HepG2 (cell line): ENCODE measurements around the gene NUP54. TPM values are rescaled to one million over a fixed set of nuclear protein-coding genes. Genes with fewer than 3 reads are reported as not detected.

ENCODE experiments used
- BHLHE40 ChIP-seq: IDR thresholded peaks from 2 replicates; pipeline ENCODE4 v1.6.1; 2011; ENCODE audit warnings: low read length, improper control_type of control experiment
- FIP1L1 ChIP-seq: fragments of 200-400 bp; formaldehyde crosslinking; IDR thresholded peaks from 2 replicates; pipeline ENCODE4 v1.6.1; 2018; ENCODE audit warnings: low read depth, mild to moderate bottlenecking, low read length, moderate library complexity, borderline replicate concordance; ENCODE audit not compliant: insufficient read depth
- GTF2F1 ChIP-seq: fragments of 150-350 bp; IDR thresholded peaks from 2 replicates; pipeline ENCODE4 v1.6.1; 2014; ENCODE audit warnings: low read length
- HOXA5 ChIP-seq: sonication (generic); formaldehyde crosslinking; IDR thresholded peaks from 2 replicates; pipeline ENCODE4 v1.4.0; 2020; ENCODE audit warnings: missing genetic modification reagents
- KLF13 ChIP-seq: sonication (generic); formaldehyde crosslinking; IDR thresholded peaks from 2 replicates; pipeline ENCODE4 v1.4.0; 2020; ENCODE audit warnings: mild to moderate bottlenecking, missing genetic modification reagents
- LCORL ChIP-seq, 2 experiments: fragments of 450-650 bp in 1 of 2; sonication (generic) in 1 of 2; formaldehyde crosslinking in 1 of 2; IDR thresholded peaks; 2 replicates each; pipeline versions ENCODE4 v1.5.0 to v1.6.1; 2017 to 2020; ENCODE audit warnings: antibody characterized with exemption in 1 of 2, missing genetic modification reagents in 1 of 2
- MIER2 ChIP-seq: IDR thresholded peaks from 2 replicates; pipeline ENCODE4 v1.6.1; 2016; ENCODE audit warnings: missing biosample characterization, missing genetic modification reagents
- NR2F6 ChIP-seq, 2 experiments: IDR thresholded peaks; 2 replicates each; pipeline ENCODE4 v1.6.1; 2016; ENCODE audit warnings: antibody characterized with exemption in 1 of 2, mild to moderate bottlenecking in 1 of 2
- PLRG1 ChIP-seq: fragments of 450-650 bp; conservative IDR thresholded peaks from 2 replicates; pipeline ENCODE4 v1.6.1; 2016
- REL ChIP-seq: sonication (generic); formaldehyde crosslinking; conservative IDR thresholded peaks from 2 replicates; pipeline ENCODE4 v1.8.0; 2022; ENCODE audit warnings: mild to moderate bottlenecking, missing genetic modification reagents, moderate library complexity
- SSRP1 ChIP-seq: IDR thresholded peaks from 2 replicates; pipeline ENCODE4 v1.6.1; 2016; ENCODE audit warnings: control low read depth
- TAF15 ChIP-seq: fragments of 200-400 bp; formaldehyde crosslinking; IDR thresholded peaks from one replicate; pipeline ENCODE4 v1.6.1; 2018; ENCODE audit warnings: mild to moderate bottlenecking, low read depth, low read length; ENCODE audit not compliant: poor library complexity, severe bottlenecking
- TBL1XR1 ChIP-seq: fragments of 150-350 bp; IDR thresholded peaks from 2 replicates; pipeline ENCODE4 v1.6.1; 2014; ENCODE audit warnings: borderline replicate concordance, low read length; ENCODE audit not compliant: partially characterized antibody
- ZMAT3 ChIP-seq: sonication (generic); formaldehyde crosslinking; conservative IDR thresholded peaks from 2 replicates; pipeline ENCODE4 v1.7.0; 2021; ENCODE audit warnings: missing genetic modification reagents
- ZNF234 ChIP-seq: sonication (generic); formaldehyde crosslinking; conservative IDR thresholded peaks from 2 replicates; pipeline ENCODE4 v1.5.1; 2020; ENCODE audit warnings: mild to moderate bottlenecking, missing genetic modification reagents
- ZNF282 ChIP-seq: fragments of 450-650 bp; IDR thresholded peaks from 2 replicates; pipeline ENCODE4 v1.6.1; 2018; ENCODE audit not compliant: partially characterized antibody
- ZNF333 ChIP-seq: sonication (generic); formaldehyde crosslinking; IDR thresholded peaks from 2 replicates; pipeline ENCODE4 v1.4.0; 2020; ENCODE audit warnings: mild to moderate bottlenecking, missing genetic modification reagents, borderline replicate concordance
- ZNF562 ChIP-seq: sonication (generic); formaldehyde crosslinking; IDR thresholded peaks from 2 replicates; pipeline ENCODE4 v1.8.0; 2022; ENCODE audit warnings: missing genetic modification reagents, borderline replicate concordance
- ZNF577 ChIP-seq: sonication (generic); formaldehyde crosslinking; IDR thresholded peaks from 2 replicates; pipeline ENCODE4 v1.4.0; 2020; ENCODE audit warnings: mild to moderate bottlenecking, low read depth, missing genetic modification reagents, borderline replicate concordance
- ZNF607 ChIP-seq: sonication (generic); formaldehyde crosslinking; IDR thresholded peaks from 2 replicates; pipeline ENCODE4 v1.5.1; 2020; ENCODE audit warnings: missing genetic modification reagents, mild to moderate bottlenecking, borderline replicate concordance
- ZNF644 ChIP-seq: IDR thresholded peaks from 2 replicates; pipeline ENCODE4 v1.6.1; 2016; ENCODE audit warnings: low read depth
- ZNF713 ChIP-seq: sonication (generic); formaldehyde crosslinking; IDR thresholded peaks from 2 replicates; pipeline ENCODE4 v1.4.0; 2020; ENCODE audit warnings: mild to moderate bottlenecking, missing genetic modification reagents
- ZNF75D ChIP-seq: sonication (generic); formaldehyde crosslinking; IDR thresholded peaks from 2 replicates; pipeline ENCODE4 v1.8.1; 2023; ENCODE audit warnings: missing genetic modification reagents, mild to moderate bottlenecking, borderline replicate concordance
- ZNF773 ChIP-seq: sonication (generic); formaldehyde crosslinking; IDR thresholded peaks from 2 replicates; pipeline ENCODE4 v1.4.0; 2020; ENCODE audit warnings: missing genetic modification reagents, borderline replicate concordance
- ZSCAN29 ChIP-seq: sonication (generic); formaldehyde crosslinking; conservative IDR thresholded peaks from 2 replicates; pipeline ENCODE4 v1.4.0; 2020; ENCODE audit warnings: mild to moderate bottlenecking, missing genetic modification reagents
- polyA plus RNA-seq, 8 experiments: library from polyadenylated mRNA; depleted of rRNA in 3 of 8; stranded (reverse) in 7 of 8; unstranded in 1 of 8; fragments of >200 nt; fragmentation: Illumina TruSeq in 4 of 8; extraction: Trizol in 4 of 8; gene quantifications; 2 replicates each; pipeline versions ENCODE4 v1.2.1 to v1.2.3, GENCODE V29; 2011 to 2016; ENCODE audit warnings: low read depth in 4 of 8, missing spikeins in 1 of 8, mixed read lengths in 1 of 8; ENCODE audit not compliant: insufficient read depth in 1 of 8
- total RNA-seq, 5 experiments: library from RNA; depleted of rRNA; stranded (reverse); fragments of >200 nt; fragmentation: Illumina TruSeq; extraction: Trizol; gene quantifications; 2 replicates each; pipeline ENCODE4 v1.2.3, GENCODE V29; 2016; ENCODE audit warnings: low read depth in 1 of 5
- TF ChIP-seq, protein P1 (sequence below): IDR thresholded peaks from 2 replicates; pipeline ENCODE4 v1.6.1; 2012; ENCODE audit warnings: low read depth, low read length, improper control_type of control experiment
- TF ChIP-seq, protein P2 (sequence below): sonication (generic); formaldehyde crosslinking; IDR thresholded peaks from 2 replicates; pipeline ENCODE4 v1.4.0; 2020; ENCODE audit warnings: missing genetic modification reagents

Gene NUP54
- total and polyA plus RNA-seq, 2 of the 13 experiments (the other 11 are each of a cell fraction or from before 2014, with no cell fraction given): 36.1 to 69.3 TPM

DNA sequence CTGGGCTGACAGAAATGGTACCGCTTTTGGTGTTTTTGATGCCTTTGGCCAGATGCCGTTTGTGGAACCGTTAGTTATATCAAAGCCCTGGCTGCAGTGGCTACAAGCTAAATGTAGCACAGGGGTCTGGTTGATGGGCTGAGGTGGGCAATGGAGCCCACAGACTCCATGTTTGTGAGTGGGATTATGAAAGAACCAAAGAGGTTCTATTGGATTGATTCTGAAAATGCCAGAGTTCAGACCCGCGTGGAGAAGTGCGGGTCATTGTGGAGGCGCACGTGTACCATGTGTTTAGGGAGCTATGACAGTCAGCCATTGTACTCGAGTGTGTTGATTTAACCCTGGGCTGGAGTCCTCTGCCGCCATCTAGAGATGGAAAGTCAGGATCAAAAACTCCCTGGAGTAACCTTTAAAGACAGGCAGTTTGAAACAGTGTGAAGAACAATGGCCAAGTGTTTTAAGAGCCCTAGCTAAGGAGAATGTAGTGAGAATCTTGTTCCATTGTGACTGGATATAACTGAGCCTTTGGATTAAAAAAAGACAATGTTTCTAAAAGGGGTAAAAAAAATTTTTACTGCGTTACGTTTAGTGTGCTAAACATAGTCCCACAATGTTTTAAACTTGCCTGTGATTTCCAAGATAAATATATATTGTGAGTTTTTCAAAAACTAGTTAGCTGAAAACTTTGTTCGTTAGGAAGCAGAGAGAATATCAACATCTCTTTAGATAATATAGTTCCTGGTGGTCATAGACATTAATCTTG is 61.0 kb downstream of the NUP54 start (continued):
- TF ChIP-seq, protein P1, sequence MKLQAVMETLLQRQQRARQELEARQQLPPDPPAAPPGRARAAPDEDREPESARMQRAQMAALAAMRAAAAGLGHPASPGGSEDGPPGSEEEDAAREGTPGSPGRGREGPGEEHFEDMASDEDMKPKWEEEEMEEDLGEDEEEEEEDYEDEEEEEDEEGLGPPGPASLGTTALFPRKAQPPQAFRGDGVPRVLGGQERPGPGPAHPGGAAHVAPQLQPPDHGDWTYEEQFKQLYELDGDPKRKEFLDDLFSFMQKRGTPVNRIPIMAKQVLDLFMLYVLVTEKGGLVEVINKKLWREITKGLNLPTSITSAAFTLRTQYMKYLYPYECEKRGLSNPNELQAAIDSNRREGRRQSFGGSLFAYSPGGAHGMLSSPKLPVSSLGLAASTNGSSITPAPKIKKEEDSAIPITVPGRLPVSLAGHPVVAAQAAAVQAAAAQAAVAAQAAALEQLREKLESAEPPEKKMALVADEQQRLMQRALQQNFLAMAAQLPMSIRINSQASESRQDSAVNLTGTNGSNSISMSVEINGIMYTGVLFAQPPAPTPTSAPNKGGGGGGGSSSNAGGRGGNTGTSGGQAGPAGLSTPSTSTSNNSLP: no peak
- TF ChIP-seq LCORL (IDR thresholded peaks at IDR 0.05) (no peak), LCORL (CRISPR knock-in tag; IDR thresholded peaks at IDR 0.05) (no peak), ZNF234 (no peak), ZNF562 (CRISPR knock-in tag) (no peak), ZNF607 (CRISPR knock-in tag) (peak; percentile 51; the same call in 1 of the 2 replicates), ZMAT3 (CRISPR knock-in tag) (no peak), ZNF75D (CRISPR knock-in tag) (no peak), ZNF333 (CRISPR knock-in tag) (no peak), FIP1L1 (no peak), GTF2F1 (no peak), ZSCAN29 (CRISPR knock-in tag) (no peak), ZNF713 (CRISPR knock-in tag) (no peak), HOXA5 (CRISPR knock-in tag) (0 out of 2 replicates have a peak, but pooled peaks have one; percentile 61), BHLHE40 (peak; percentile 86), NR2F6 (IDR thresholded peaks at IDR 0.05) (peak; percentile 65; the same call in 1 of the 2 replicates), NR2F6 (CRISPR knock-in tag; IDR thresholded peaks at IDR 0.05) (peak; percentile 76; the same call in 1 of the 2 replicates), KLF13 (CRISPR knock-in tag) (no peak), TBL1XR1 (no peak), ZNF282 (no peak), MIER2 (CRISPR knock-in tag) (peak; percentile 66; the same call in 1 of the 2 replicates), ZNF577 (CRISPR knock-in tag) (no peak), ZNF773 (CRISPR knock-in tag) (0 out of 2 replicates have a peak, but pooled peaks have one; percentile 47), REL (CRISPR knock-in tag) (no peak), TAF15 (no peak), SSRP1 (no peak), PLRG1 (no peak), ZNF644 (CRISPR knock-in tag) (peak; percentile 79)
- TF ChIP-seq, protein P2, sequence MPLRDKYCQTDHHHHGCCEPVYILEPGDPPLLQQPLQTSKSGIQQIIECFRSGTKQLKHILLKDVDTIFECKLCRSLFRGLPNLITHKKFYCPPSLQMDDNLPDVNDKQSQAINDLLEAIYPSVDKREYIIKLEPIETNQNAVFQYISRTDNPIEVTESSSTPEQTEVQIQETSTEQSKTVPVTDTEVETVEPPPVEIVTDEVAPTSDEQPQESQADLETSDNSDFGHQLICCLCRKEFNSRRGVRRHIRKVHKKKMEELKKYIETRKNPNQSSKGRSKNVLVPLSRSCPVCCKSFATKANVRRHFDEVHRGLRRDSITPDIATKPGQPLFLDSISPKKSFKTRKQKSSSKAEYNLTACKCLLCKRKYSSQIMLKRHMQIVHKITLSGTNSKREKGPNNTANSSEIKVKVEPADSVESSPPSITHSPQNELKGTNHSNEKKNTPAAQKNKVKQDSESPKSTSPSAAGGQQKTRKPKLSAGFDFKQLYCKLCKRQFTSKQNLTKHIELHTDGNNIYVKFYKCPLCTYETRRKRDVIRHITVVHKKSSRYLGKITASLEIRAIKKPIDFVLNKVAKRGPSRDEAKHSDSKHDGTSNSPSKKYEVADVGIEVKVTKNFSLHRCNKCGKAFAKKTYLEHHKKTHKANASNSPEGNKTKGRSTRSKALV: peak; percentile 64; the same call in 1 of the 2 replicates
